ENCODE data around the gene RPRD1B. TPM values are rescaled to one million over a fixed set of nuclear protein-coding genes. Genes with fewer than 3 reads are reported as not detected.
A peak's percentile ranks its signal among the peaks of the same experiment; 100 is the strongest.

The RPRD1B gene
- total and polyA plus RNA-seq, 2 donors (not counting 3 experiments of a cell fraction or from before 2014, with no cell fraction given), result 13.0 to 29.3 TPM

- peaks cover 6% of the 10 kb centered on the region for H3K4me1 ChIP-seq (ENCODE audit: control insufficient read depth, extremely low read depth, insufficient read depth, low read length)
- intact Hi-C loops (cut with micrococcal nuclease), result no loop called here
- H3K27ac ChIP-seq (ENCODE audit: insufficient read depth, low read depth, low read length), result no peak overlapping the region
- no peak for FAIRE-seq
- no peak overlapping the region for H3K4me3 ChIP-seq (replicated peaks in 1 of 3; ENCODE audit: insufficient read depth in 1 of 3, low read depth in 1 of 3, low read length in 3 of 3)
- H3K4me2 ChIP-seq (ENCODE audit: insufficient read depth, low read length), result no peak overlapping the region
- DNase-seq (ENCODE audit: low read depth, low spot score), result no peak
- H2AFZ ChIP-seq (ENCODE audit: low read depth, low read length), result no peak overlapping the region
- no TSS peak for BruUV-seq (replicated peaks)
- POLR2A ChIA-PET, result no interaction called here
- H3K36me3 ChIP-seq (ENCODE audit: control insufficient read depth in 2 of 2, extremely low read depth in 1 of 2, insufficient read depth in 2 of 2, low read length in 2 of 2), result peaks cover 9 to 15% of the 10 kb centered on the region in 2 experiments
- H3K27me3 ChIP-seq (ENCODE audit: control insufficient read depth in 2 of 2, insufficient read depth in 2 of 2, low read length in 2 of 2), result no peaks in the 10 kb centered on the region
- CTCF ChIA-PET, result interaction anchor here (0.8 kb wide), 1 partner anchor 181 kb away, joined by 3 read pairs; no protein-coding TSS in a partner anchor
- no peaks in the 10 kb centered on the region for H3K9me1 ChIP-seq (replicated peaks; ENCODE audit: control insufficient read depth, extremely low read depth, insufficient read depth, low read length)
- TF ChIP-seq JUN (IDR thresholded peaks at IDR 0.05; ENCODE audit: borderline replicate concordance, insufficient read depth, insufficient read length, low read depth) (peak; percentile 14), MAX (IDR thresholded peaks at IDR 0.05; ENCODE audit: insufficient read depth, insufficient read length) (no peak), GATA2 (IDR thresholded peaks at IDR 0.05; ENCODE audit: insufficient read depth, insufficient read length, low read depth, low read length) (no peak)
- peaks cover 62% of the 10 kb centered on the region for H3K79me2 ChIP-seq (ENCODE audit: control insufficient read depth, insufficient read depth, low read length)
- H3K9ac ChIP-seq (replicated peaks; ENCODE audit: extremely low read depth, insufficient read depth, low read length), result no peak overlapping the region
- dilution Hi-C loops (cut with MboI; ENCODE audit: extremely low pct_ligation_motif_present, low sequenced_read_pairs), result no loop called here
- no peaks in the 10 kb centered on the region for H4K20me1 ChIP-seq (replicated peaks; ENCODE audit: control insufficient read depth, extremely low read depth, insufficient read depth, low read length)
- H3K9me3 ChIP-seq (replicated peaks; ENCODE audit: control insufficient read depth, insufficient read depth, low read length), result no peaks in the 10 kb centered on the region
These were observed 6.7 kb downstream of the RPRD1B start for GRCh38 chr20:38040276-38040675.

- Histone ChIP-seq H3K4me1 (ENCODE audit: control insufficient read depth, extremely low read depth, insufficient read depth, low read length) (no peaks in the 10 kb centered on the region), H3K79me2 (ENCODE audit: control insufficient read depth, insufficient read depth, low read length) (peaks cover 51% of the 10 kb centered on the region), H3K9ac (replicated peaks; ENCODE audit: extremely low read depth, insufficient read depth, low read length) (no peak overlapping the region), H2AFZ (ENCODE audit: low read depth, low read length) (no peak overlapping the region), H3K4me2 (ENCODE audit: insufficient read depth, low read length) (no peak overlapping the region), H3K4me3 (replicated peaks in 1 of 3; ENCODE audit: insufficient read depth in 1 of 3, low read depth in 1 of 3, low read length in 3 of 3) (no peak overlapping the region), H3K9me1 (replicated peaks; ENCODE audit: control insufficient read depth, extremely low read depth, insufficient read depth, low read length) (no peaks in the 10 kb centered on the region), H3K27me3 (ENCODE audit: control insufficient read depth in 2 of 2, insufficient read depth in 2 of 2, low read length in 2 of 2) (no peaks in the 10 kb centered on the region), H3K36me3 (ENCODE audit: control insufficient read depth in 2 of 2, extremely low read depth in 1 of 2, insufficient read depth in 2 of 2, low read length in 2 of 2) (peaks cover 10 to 11% of the 10 kb centered on the region in 2 experiments), H3K9me3 (replicated peaks; ENCODE audit: control insufficient read depth, insufficient read depth, low read length) (no peaks in the 10 kb centered on the region), H4K20me1 (replicated peaks; ENCODE audit: control insufficient read depth, extremely low read depth, insufficient read depth, low read length) (no peaks in the 10 kb centered on the region), H3K27ac (ENCODE audit: insufficient read depth, low read depth, low read length) (no peak overlapping the region)
- ChIA-PET POLR2A (interaction anchor here (1.1 kb wide), 1 partner anchor 10 kb away, joined by 3 read pairs; the partner anchor contains the start of genes RPRD1B and TTI1), CTCF (interaction anchor here (1.1 to 4.4 kb wide), 6 partner anchors 10 to 480 kb away, joined by 4 to 15 read pairs (median 6); partner anchors contain the start of genes RPRD1B and TTI1)
- FAIRE-seq (no peak), DNase-seq (ENCODE audit: low read depth, low spot score) (peak; percentile 16)
- no TSS peak for BruUV-seq (replicated peaks)
- TF ChIP-seq MAX (IDR thresholded peaks at IDR 0.05; ENCODE audit: insufficient read depth, insufficient read length) (no peak), FOS (IDR thresholded peaks at IDR 0.05; ENCODE audit: borderline replicate concordance, insufficient read depth, low read length) (peak; percentile 69), POLR2A (IDR thresholded peaks at IDR 0.05; ENCODE audit: low read depth, low read length) (no peak)
- intact Hi-C loops (cut with micrococcal nuclease) (no loop called here), dilution Hi-C loops (cut with MboI; ENCODE audit: extremely low pct_ligation_motif_present, low sequenced_read_pairs) (no loop called here)
These were observed 10.2 kb downstream of the RPRD1B start for GRCh38 chr20:38043512-38044300.
